NT2/D1 (cell line): Measurements from ENCODE around the gene NAB1.

Source experiments
- SUZ12 ChIP-seq: IDR thresholded peaks from 2 replicates; pipeline ENCODE4 v1.6.1; 2011; ENCODE audit not compliant: insufficient read length, insufficient read depth; ENCODE audit errors: extremely low read depth
- YY1 ChIP-seq: IDR thresholded peaks from 2 replicates; pipeline ENCODE4 v1.6.1; 2011; ENCODE audit not compliant: insufficient read length, insufficient read depth
- ZNF274 ChIP-seq: IDR thresholded peaks from 2 replicates; pipeline ENCODE4 v1.6.1; 2011; ENCODE audit warnings: mild to moderate bottlenecking, low read depth, low read length

GRCh38 chr2:190636361-190636760 is 12.5 kb upstream of the NAB1 start:
- no peak for TF ChIP-seq ZNF274
- TF ChIP-seq YY1: no peak
- TF ChIP-seq SUZ12: no peak
